LoVo (cell line): ENCODE measurements around the gene GRIFIN.

ENCODE experiments used
- DNase-seq: peaks from one replicate; pipeline ENCODE4 v3.0.0-alpha.2; 2016; ENCODE audit warnings: low spot score

The GRIFIN gene

DNA sequence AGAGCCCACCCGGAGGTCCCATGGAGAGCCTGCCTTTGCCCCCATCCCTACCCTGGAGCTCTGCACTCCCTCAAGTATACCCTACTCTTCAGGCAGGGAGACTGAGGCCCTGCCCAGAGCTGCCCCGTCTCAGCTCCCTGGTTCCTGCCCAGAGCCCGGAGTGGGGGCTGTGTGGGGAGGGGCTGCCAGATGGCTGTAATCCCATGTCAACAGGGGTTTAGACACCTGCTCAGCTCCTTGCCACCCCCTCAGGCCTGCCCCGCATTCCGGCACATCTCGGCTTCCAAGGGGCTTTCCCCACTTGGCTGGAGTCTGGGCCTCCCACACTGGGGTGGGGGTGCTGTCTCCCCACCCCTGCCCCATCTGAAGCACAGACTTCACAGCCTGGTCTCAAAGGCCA lies 22.5 kb upstream of the GRIFIN start:
- no peak for DNase-seq

DNA sequence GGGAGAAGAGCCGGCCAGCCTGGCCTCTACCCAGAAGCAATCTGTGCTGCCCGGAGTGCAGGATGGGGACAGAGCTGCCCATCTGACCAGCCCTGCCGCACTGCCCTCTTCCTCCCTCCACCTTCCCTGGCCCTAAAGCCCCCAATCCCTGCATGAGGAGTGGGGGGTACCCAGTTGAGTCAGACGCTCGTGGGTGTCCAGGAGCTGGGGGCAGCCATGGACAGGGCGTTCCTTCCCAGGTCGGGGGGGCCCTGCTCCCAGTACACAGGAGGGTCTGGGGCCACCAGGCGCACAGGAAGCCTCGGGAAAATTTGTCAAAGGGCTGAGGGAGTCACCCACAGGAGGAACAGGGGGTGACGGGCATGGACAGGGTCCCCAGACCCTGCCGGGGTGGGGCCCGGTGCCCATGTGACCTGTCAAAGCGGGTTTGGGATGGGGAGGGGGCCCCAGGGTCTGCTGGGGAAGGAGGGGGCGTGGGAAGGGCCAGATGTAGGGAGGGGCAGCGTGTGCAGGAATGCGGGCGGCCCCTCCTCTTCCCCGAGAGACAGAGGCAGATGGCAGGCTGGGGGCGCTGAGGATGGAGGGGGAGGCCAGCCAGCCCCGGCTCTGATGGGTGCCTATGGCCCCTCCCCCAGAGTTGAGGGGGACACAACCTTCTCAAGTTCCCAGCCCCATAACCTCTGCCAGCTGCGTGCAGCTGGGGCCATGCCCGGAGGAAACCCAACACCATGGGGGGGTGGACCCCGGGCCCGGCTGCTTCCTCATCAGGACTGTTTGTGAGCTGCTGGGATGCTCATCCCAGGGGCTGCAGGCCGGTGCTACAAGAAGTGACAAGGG lies 21.5 kb upstream of the GRIFIN start:
- DNase-seq, result no peak

DNA sequence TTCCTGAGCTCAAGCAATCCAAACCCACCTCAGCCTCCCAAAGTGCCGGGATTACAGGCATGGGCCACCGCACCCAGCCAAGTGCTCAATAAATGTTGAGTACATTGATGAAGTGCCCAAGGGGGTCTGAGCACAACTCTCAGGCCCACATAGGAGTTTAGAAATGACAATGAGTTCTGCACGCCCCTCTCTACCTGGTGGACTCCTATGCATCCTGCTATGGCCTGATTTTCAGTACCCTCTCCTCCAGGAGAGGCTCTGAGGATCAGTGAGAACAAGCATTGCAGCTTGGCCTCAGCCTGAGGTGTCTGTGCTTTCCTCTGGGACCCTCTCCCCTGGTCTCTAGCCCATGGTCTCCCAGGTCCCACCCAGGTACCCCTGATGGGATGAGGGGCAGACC lies 20.9 kb upstream of the GRIFIN start:
- no peak for DNase-seq

DNA sequence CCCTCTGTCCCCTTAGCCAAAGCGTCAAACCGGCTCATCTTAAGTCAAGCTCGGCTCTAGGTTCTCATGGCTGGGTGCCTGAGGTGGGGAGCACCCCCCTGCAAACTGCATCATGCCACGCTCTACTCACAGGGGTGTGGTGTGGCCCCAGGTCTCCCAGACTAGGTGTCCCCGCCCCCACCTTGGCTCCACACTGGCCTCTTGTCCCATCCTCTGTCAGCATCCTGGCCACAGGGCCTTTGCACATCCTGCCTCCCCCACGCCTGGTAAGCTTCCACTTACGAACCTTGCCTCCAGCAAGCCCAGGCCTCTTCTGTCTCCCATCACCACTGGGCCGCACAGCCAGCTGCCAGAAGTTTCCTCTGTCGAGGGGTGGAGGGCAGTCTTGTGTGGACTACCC lies 20.2 kb upstream of the GRIFIN start:
- DNase-seq, result no peak

DNA sequence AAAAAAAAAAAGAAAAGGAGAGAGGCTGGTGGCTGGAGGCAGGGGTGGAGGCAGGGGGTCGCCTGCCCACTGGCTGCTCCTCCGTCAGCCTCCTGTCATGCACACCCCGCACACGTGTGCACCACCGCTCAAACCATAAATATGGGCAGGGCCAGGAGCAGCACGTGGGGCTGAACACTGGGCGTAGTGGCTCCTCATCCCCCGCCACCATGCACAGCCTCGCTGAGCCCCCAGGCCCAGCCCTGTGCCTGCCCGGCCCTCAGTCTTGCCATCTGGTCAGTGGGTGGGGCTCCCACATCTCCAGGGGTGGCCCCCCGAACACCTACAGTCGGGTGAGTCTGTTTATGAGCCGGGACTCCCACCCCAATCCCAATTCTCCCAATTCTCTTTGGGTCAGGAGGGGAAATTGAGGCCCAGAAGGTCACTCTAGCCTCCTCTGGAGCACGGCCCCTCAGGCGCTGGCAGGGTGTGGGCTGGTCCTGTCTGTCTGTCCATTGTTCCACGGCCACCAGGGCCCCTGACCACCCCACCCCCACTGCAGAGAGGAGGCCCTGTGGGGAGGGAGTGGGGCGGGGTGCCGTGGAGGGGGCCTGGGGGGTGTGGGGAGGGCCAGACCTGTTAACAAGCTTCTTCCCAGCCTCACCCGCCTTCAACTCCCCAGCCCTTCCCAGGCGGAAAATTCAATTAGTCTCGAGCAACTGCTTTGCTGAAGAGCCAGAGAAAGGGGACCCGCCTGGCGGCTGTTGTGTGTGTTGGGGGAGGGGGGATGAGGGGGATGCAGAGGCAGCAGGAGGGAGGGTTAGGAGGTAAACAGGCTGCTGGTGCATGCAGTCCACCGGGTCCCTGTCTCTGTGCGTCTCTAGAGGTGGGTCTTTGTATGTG lies 19.5 kb upstream of the GRIFIN start:
- DNase-seq, result no peak

DNA sequence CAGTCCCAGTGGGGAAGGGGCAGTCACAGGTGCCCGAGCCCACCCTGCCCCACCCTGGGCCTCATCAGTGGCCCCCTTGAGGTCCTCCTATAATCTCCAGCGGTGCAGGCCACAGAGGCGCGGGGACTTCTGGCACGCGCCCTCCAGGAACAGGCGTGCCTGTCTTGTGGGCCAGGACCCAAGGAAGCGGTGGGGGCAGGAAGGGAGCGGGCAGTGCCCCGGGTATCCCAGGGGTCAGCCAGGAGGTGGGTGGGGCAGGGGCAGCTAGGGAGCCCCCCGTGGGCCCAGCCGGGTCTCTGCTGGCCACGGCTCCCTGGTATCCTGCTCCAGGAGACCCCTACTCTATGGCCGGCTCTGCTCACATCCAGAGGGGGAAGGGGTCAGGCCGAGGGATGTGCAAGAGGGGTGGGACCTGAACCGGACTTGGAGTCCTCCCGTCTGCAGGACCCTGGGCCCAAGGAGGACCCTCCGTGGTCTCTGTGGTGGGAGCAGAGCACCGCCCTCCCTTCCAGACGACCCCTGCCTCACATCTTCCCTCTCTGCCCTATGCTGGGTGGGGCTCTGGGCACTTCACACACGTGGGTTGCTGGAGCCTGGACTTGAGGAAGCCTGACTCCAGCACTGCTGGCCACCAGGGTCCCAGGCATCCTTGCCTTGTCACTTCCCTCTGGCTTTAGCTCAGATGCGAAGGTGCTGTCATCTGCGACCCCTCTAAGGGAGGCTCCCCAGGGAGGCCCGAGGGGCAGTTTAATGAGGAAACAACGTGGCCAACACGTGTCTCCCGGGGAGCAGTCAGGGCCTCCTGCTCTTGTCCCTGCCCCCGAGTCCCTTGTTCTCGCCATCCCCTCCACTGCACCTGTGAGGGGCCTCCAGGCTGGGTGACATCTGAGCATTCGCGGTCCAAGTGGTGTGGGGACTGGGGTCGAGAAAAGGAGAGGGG lies 18.3 kb upstream of the GRIFIN start:
- no peak for DNase-seq

DNA sequence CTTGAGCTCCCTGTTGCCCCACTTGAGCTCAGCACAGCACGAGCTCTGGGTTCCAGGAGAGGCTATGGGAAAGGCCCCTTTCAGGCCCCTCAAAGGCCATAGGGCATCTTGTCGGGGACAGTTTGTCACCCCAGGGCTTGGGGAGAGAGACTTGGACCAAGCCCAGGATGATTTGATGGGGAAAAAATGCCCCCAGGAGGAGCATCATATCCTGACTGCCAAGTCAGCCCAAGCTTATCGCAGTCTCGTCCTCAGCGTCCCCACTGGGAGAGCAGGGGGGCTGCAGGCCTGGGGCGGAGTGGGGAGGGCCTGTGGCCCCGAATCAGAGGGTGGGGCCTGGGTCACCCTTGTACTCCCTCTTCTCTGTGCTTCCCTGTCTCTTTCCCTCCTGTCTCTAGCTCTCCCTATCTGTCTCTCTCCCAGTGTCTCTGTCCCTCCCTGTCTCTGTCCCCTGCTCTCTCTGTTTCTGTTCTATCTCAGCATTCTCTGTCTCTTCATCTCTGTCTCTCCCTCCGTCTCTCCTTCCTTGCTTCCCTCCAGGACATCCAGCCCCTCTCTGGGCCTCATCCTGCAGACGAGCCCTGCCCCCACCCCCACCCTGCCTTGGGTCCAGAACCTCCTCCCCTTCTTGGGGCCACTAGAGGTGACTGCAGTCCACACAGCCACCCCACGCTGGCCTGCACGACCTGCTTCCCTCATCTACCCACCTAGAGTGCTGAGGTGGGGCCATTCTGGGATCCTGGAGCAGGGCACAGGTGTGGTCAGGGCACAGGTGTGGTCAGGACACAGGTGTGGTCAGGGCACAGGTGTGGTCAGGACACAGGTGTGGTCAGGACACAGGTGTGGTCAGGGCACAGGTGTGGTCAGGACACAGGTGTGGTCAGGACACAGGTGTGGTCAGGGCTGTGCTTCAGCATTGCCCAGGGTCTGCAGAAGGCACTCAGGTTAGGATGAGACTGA lies 17.3 kb upstream of the GRIFIN start:
- no peak for DNase-seq

DNA sequence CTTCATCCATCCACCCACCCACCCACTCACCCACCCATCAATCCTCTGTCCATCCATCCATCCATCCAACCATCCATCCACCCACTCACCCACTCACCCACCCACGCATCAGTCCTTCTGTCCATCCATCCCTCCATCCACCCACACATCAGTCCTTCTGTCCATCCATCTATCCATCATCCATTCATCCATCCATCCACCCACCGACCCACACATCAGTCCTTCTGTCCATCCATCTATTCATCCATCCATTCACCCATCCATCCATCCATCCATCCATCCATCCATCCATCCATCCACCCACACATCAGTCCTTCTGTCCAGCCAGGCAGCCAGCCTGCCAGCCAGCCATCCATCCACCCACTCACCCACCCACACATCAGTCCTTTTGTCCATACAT lies 15.8 kb upstream of the GRIFIN start:
- DNase-seq, result no peak

DNA sequence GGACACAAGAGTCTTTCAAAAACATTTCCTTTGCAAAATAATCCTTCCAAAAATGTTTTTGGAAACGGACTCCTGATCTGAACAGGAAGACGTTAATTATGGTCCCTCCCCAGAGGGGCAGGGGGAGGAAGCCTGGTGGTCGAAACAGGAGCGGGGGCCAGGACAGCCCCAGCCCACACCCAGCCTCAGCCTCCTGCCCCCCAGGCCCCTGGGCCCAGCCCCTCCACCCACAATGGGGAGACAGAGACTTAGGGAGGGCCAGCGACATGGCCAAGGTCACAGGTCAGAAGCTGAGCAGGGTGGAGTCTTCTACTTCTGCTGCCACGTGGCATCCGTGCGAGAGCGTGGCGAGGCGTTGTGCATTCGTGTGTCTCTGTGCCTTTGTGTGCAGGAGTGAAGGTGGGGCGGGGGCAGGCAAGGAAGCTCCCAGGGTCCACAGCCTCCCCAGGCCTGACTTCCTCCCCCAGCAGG lies 14.0 kb upstream of the GRIFIN start:
- no peak for DNase-seq

DNA sequence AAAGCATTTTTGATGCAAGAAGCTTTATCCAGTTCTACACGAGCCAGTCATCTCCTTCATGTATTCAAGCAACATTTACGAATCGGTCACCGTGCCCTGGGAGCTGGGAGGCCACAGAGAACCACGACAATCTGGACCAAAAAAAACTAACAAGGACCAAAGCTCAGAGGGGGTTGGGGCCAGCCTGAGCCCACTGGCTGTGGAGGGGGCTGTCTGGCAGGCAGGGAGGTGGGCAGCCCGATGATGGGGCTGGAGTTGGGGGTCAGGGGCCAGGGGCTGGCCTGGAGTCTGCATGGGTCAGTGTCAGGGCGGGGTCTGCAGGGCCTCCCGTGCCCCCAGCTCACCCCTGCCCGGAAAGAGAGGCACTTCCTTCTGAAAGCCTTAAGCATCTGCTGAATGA lies 12.5 kb upstream of the GRIFIN start:
- DNase-seq, result no peak

DNA sequence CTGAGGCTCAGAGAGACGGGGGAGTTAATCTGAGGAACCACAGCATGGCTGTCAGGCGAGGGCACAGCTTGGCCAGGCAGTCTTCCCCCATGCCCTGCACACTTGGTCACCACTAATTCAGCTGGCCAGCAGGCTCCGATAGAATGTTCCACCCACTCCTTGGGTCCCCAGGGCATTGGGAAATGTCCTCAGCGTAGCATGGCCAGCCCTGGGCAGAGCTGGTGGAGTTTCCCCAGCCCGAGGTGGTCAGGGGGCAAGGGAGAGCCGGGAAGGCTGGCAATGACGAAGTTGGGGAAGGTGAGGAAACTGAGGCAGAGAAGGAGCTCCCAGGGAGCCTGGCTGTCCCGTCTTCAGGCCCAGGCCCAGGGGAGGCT lies 12.1 kb upstream of the GRIFIN start:
- no peak for DNase-seq

DNA sequence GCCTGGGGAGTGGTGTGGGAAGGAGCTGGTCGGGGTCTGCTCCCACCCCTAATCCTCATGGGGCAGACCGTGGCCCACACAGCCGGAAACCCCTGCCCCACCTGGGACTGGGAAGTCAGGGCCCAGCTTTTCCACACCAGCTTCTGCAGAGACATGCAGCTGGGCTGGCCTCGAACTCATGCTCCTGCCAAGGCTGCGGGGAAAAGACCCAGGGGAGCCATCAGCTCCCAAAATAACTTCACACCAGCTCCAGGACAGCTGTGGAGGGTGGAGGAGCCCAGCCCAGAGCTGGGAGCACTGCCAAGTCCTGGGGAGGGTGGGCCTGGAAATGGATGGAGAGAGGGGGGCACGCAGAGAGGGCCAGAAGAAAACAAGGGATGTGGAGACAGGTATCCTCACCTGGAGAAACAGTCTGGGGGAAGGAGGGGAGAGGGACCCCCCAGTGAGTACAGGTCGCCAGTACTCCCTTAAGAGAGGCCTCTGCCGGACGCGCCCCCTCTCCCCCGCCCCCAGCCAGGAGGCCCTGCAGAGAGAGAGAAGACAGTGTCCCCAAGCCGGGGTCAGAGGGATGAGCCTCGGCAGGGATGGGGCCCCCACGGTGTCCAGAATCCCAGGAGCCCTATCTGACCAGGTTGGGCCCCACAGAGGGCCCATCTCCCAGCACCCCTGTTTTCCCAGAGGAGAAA lies 11.5 kb upstream of the GRIFIN start:
- no peak for DNase-seq

DNA sequence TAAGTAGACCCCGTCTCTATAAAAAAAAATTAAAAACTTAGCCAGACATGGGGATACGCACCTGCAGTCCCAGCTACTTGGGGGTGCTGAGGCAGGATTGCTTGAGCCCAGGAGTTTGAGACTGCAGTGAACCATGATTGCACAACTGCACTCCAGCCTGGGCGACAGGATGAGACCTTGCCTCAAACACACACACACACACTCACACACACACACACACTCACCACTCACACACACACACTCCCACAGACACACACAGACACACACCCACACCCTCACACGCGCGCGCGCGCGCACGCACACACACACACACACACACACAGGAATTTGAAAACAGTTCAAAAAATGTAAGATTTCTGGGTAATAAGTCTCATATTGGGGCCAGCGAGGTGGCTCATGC lies 8.7 kb upstream of the GRIFIN start:
- no peak for DNase-seq

DNA sequence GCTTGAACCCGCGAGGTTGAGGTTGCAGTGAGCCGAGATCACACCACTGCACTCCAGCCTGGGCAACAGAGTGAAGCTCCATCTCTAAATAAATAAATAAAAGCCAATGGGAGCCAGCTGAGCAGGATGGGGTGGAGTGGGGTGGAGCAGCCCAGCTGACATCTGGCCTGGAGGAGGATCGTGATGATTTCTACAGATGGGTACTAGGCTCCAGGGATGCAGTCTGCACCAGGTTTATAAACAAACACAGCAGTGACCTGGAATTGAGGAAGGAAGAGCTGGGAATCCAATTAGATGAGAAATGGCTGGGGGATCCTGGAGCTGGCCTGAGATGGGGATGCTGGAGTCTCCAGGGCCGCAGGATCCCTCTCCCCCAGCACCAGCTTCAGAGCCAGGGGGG lies 7.3 kb upstream of the GRIFIN start:
- no peak for DNase-seq

DNA sequence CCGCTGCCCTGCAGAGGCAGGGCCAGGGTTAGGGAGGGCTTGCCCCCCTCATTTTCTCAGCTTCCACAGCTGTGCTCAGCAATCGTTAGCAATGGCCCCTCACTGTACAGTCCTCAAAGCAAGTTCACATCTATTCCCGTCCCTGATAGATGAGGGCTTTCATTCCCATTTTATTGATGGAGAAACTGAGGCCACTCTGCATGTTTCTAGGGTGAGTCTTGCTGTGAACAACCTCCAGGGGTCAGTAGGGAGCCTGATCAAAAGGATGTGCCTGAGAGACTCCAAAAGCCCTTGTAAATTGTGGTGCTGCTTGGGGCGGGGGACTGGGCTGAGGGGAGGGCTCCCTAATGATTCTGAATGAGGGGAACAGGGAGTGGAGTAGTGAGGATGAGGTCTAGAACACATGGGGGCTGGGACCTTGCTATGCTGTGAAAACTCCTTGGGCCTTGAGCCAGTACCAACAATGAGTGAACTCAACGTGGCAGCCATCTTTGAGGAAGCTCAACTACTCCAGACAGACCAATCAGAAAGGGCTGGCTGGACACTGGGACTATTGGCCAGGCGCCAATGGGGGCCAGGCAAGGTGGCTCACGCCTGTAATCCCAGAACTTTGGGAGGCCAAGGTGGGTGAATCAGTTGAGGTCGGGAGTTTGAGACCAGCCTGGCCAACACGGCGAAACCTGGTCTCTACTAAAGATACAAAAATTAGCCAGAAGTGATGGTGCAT lies 6.7 kb upstream of the GRIFIN start:
- DNase-seq, result no peak

DNA sequence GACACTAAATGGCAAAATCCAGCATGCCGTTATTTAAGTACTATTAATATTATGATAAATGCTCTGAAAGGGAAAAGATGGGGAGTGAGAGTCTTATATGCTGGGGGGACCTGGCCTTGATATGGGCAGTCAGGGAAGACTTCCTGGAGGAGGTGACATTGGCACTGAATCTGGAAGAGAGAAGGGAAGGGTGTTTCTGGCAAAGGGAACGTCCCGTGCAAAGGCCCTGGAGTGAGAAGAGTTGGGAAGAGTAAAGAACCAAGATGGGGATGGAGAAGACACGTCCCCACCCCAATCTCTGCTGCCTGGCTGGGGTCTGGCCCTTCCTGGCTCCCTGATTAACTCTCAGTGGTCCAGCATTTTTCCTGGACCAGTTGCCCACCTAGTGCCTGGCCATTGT lies 5.0 kb upstream of the GRIFIN start:
- DNase-seq, result no peak

DNA sequence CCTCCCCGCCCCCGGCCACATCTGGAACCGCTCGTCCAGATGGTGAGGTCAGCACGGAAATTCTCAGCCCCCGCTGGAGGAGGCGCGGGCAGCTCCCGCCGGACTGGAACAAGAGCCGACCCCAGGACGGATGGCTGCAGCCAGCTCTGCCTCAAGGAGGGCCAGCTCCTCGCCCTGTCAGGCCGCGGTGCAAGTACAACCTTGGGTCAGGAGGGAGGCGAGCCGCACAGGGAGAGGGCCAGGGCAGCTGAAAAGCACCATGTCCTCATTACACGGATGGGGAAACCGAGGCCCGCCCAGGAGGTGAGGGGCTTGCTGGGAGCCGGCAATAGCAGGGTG lies 3.8 kb upstream of the GRIFIN start:
- DNase-seq, result no peak

DNA sequence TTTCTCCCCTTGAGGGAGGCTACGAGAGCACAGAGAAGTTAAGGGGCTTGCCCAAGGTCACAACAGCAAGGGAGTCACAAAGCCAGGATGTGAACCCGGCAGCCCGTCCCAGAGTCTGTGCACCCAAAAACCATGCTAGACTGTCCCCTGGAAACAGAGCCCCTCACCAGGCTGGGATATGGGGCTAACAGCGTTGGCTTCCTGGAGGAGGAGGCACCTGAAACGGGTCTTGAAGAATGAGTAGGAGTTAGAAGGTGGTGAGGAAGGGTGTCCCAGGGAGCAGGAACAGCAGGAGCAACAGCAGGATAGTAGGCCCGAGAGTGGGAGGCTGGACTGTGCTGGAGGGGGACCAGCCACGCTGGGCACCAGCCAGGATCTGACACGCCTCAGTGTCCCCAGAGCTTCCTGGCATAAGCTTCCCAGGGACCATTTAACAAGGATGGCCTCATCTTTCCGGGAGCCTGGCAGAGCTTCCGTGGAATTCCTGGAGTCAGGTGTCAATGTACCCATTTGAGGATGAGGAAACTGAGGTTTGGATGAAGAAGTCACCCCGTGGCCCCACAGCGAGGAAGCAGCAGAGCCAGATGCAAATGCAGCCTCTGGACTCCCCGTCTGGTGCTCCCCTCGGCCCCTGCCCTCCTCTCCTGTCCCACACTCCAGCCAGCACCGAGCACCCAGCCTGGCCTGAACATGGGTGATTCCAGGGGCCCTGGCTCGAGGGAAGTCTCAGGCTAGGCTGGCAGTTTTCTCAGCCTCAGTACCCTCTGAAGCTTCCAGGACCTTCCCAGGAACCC lies 3.3 kb upstream of the GRIFIN start:
- DNase-seq, result no peak

DNA sequence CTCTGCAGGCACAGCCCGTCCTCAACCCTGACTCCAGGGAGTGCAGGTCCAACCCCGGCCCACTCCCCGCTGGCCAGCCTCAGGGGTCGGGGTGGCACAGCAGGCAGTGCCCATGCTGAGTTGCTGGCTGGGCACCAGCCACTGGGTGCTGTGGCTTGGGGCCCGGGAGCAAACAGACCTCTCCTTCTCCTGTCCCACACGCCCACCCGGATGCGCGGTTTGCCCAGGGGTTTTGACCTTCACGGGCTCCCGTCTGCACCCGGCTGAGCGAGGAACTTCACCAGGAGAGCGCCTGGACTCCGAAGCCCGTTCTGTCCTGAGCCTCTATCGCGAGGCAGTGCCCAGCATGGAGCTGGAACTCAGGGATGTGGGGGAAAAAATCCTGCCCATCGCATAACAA lies 2.6 kb upstream of the GRIFIN start:
- no peak for DNase-seq
